AG09309 (cell line): ENCODE results near the gene MAP1S.
A peak's percentile ranks its signal among the peaks of the same experiment; 100 is the strongest.

Source experiments
- DNase-seq: peaks from one replicate; pipeline ENCODE4 v3.0.0-alpha.2; 2010; ENCODE audit warnings: low read depth
- H3K4me3 ChIP-seq: 2 replicates; pipeline ENCODE4 v1.5.1; 2011; ENCODE audit warnings: mild to moderate bottlenecking, low read depth, low read length, moderate library complexity; ENCODE audit not compliant: control insufficient read depth
- TF ChIP-seq, protein P1 (sequence below): IDR thresholded peaks from 2 replicates; pipeline ENCODE4 v1.5.1; 2011; ENCODE audit warnings: mild to moderate bottlenecking, low read depth, low read length, inconsistent platforms; ENCODE audit not compliant: insufficient read depth, control insufficient read depth; ENCODE audit errors: missing control alignments

Gene MAP1S

DNA sequence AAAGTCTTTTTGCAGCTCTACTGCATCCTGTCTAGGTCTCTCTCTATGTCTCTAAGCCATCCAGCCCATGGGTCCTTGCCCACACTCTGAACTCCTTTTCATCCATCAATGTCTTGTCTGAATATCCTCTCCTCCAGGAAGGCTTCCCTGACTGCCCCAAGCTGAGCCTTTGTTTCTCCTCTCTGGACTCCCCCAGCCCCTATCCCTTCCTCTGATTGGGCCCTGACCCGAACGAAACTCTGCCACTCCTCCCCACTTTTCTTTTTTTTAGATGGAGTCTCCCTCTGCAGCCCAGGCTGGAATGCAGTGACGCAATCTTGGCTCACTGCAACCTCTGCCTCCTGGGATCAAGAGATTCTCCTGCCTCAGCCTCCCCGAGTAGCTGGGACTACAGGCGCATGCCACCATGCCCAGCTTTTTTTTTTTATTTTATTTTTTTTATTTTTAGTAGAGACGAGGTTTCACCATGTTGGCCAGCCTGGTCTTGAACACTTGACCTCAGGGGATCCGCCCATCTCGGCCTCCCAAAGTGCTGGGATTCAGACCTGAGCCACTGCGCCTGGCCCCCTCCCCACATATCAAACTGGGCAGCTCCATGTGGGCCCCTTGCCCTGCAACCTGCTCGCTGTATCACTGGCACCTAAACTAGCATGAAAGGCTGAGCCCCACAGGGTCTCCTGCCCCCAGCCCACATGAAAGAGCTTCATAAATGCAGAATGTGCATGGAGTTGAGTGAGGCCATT is 30.3 kb upstream of the MAP1S start:
- H3K4me3 ChIP-seq, result no peak overlapping the region
- DNase-seq, result no peak
- TF ChIP-seq, protein P1, sequence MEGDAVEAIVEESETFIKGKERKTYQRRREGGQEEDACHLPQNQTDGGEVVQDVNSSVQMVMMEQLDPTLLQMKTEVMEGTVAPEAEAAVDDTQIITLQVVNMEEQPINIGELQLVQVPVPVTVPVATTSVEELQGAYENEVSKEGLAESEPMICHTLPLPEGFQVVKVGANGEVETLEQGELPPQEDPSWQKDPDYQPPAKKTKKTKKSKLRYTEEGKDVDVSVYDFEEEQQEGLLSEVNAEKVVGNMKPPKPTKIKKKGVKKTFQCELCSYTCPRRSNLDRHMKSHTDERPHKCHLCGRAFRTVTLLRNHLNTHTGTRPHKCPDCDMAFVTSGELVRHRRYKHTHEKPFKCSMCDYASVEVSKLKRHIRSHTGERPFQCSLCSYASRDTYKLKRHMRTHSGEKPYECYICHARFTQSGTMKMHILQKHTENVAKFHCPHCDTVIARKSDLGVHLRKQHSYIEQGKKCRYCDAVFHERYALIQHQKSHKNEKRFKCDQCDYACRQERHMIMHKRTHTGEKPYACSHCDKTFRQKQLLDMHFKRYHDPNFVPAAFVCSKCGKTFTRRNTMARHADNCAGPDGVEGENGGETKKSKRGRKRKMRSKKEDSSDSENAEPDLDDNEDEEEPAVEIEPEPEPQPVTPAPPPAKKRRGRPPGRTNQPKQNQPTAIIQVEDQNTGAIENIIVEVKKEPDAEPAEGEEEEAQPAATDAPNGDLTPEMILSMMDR, result no peak

DNA sequence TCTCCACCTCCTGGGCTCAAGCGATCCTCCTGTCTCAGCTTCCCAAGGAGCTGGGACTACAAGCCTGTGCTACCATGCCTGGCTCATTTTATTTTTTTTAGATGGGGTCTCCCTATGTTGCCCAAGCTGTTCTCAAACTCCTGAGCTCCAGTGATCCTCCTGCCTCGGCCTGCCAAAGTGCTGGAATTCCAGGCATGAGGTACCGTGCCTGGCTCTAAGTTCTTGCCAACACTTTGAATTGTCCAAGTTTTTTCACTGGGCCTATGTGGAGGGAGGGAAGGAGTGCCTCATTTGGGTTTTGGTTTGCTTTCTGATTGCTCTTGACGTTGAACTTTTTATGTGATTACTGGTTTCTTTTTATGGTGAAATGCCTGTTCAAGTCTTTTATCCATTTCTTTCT is 26.7 kb upstream of the MAP1S start:
- TF ChIP-seq, protein P1, result no peak
- DNase-seq, result no peak
- no peak overlapping the region for H3K4me3 ChIP-seq

DNA sequence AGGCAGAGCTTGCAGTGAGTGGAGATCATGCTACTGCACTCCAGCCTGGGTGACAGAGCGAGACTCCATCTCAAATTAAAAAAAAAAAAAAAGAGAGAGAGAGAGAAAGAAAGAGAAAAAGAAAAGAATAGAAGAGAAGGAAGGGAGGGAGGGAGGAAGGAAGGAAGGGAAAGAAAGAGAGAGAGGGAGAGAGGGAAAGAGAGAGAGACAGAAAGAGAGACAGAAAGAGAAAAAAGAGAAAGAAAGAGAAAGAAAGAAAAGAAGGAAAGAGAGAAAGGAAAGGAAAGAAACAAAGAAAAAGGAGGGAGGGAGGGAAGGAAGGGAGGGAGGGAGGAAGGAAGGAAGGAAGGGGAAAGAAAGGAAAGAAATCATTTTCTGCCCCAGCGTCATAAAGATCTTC is 24.1 kb upstream of the MAP1S start:
- TF ChIP-seq, protein P1, result no peak
- no peak overlapping the region for H3K4me3 ChIP-seq
- DNase-seq, result no peak

DNA sequence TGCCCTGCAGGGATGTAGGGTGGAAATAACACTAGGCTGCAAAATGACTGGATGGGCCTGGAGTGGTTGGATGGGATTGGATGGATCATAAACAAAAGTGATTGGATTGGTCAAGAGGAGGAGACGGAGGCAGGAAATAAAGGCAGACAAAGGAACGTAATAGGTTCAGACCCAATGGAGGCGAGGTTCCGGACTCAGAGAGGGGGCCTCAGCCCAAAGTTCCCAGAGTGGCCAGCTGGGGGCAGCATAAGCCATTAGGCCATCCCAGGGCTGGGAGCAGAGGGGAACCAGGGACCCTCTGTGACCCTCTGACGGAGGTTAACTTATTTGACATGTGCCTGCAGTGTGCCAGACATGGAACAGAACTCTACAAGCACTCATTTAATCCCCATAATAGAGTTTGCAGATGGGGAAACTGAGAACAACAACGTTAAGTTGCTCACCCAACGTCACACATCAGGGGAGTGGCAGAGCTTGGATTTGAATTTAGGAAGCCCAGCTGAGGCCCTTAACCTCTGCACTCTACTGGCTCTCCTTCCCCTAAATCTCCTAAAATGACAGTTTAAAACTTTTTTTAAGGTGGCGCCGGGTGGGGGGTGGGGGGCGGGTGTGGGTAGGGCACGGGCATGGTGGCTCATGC is 15.3 kb upstream of the MAP1S start:
- no peak overlapping the region for H3K4me3 ChIP-seq
- TF ChIP-seq, protein P1, result peak; percentile 78
- DNase-seq, result no peak

DNA sequence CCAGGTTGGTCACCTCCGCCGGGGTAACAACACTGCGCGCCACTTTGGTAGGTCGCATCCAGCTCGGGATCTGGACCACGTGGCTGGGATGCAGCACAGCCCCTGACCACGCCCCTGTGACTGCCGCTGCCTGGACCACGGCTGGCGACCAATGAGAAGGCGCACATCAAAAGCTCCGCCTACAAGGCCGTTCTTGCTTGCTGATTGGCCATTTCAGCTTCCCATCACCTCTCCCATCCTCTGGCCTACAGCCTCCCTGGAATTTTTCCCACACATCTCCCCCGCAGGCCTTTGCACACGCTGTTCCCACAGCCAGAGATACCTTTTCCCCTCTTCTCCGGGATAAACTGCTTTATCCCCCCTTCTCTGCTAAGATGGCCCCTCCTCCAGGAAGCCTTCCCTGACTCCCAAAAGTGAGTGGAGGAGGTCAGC is 12.5 kb upstream of the MAP1S start:
- DNase-seq, result no peak
- TF ChIP-seq, protein P1, result no peak
- no peak overlapping the region for H3K4me3 ChIP-seq

DNA sequence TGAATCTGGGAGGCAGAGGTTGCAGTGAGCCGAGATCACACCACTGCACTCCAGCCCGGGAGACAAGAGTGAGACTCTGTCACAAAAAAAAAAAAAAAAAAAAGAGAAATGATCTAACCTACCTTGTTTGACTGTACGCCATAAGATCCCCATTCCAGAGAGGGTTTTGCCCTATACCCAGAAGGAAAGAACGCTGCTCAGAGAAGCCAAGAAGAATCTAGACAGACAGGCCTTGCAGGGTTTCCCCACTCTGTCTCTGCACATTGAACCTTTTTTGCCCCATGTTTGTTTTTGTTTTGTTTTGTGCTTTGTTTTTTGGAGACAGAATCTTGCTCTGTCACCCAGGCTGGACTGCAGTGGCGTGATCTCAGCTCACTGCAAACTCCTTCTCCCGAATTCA is 7.4 kb upstream of the MAP1S start:
- TF ChIP-seq, protein P1, result no peak
- no peak overlapping the region for H3K4me3 ChIP-seq
- no peak for DNase-seq
